Endodermal cell (in vitro differentiated cells): ENCODE results near the gene ALOX15B. TPM values are rescaled to one million over a fixed set of nuclear protein-coding genes. Genes with fewer than 3 reads are reported as not detected.

ENCODE experiments used
- DNase-seq: peaks from one replicate; pipeline ENCODE4 v3.0.0-alpha.2; 2017
- H3K27ac ChIP-seq: 2 replicates; pipeline ENCODE4 v1.5.1; 2013; ENCODE audit warnings: mild to moderate bottlenecking, low read depth, low read length, moderate library complexity
- H3K27me3 ChIP-seq: 2 replicates; pipeline ENCODE4 v1.6.1; 2013; ENCODE audit warnings: mild to moderate bottlenecking, low read length, moderate library complexity; ENCODE audit not compliant: insufficient read depth, control insufficient read depth, poor library complexity, severe bottlenecking
- H3K36me3 ChIP-seq: 2 replicates; pipeline ENCODE4 v1.7.0; 2013; ENCODE audit warnings: mild to moderate bottlenecking, low read length, moderate library complexity; ENCODE audit not compliant: control insufficient read depth, insufficient read depth
- H3K4me1 ChIP-seq: one replicate; pipeline ENCODE4 v1.7.0; 2013; ENCODE audit warnings: low read length; ENCODE audit not compliant: control insufficient read depth, insufficient read depth
- H3K4me3 ChIP-seq: 2 replicates; pipeline ENCODE4 v1.5.1; 2013; ENCODE audit warnings: mild to moderate bottlenecking, low read length, moderate library complexity
- H3K9ac ChIP-seq: 2 replicates; pipeline ENCODE4 v1.6.1; 2013; ENCODE audit warnings: mild to moderate bottlenecking, low read length, moderate library complexity; ENCODE audit not compliant: poor library complexity, severe bottlenecking; ENCODE audit errors: extremely low read depth
- H3K9me3 ChIP-seq: 2 replicates; pipeline ENCODE4 v1.6.1; 2013; ENCODE audit warnings: mild to moderate bottlenecking, low read length, moderate library complexity; ENCODE audit not compliant: control insufficient read depth
- H3K27ac Mint-ChIP-seq: 2 replicates; pipeline ENCODE4 v1.8.0; 2020; ENCODE audit warnings: mixed read lengths
- H3K27me3 Mint-ChIP-seq: 2 replicates; pipeline ENCODE4 v1.8.0; 2021; ENCODE audit warnings: mild to moderate bottlenecking, mixed read lengths; ENCODE audit not compliant: insufficient read depth
- H3K36me3 Mint-ChIP-seq: 2 replicates; pipeline ENCODE4 v1.8.0; 2020; ENCODE audit warnings: low read depth, mixed read lengths
- H3K4me1 Mint-ChIP-seq: 2 replicates; pipeline ENCODE4 v1.8.0; 2020; ENCODE audit warnings: mixed read lengths
- H3K4me3 Mint-ChIP-seq: 2 replicates; pipeline ENCODE4 v1.8.0; 2020; ENCODE audit warnings: mild to moderate bottlenecking, moderate library complexity, mixed read lengths
- H3K9me3 Mint-ChIP-seq: 2 replicates; pipeline ENCODE4 v1.8.0; 2020; ENCODE audit warnings: mild to moderate bottlenecking, mixed read lengths
- WGBS, 2 experiments: methylation state at CpG; one replicate each; pipeline versions ENCODE4 v1.1.5 to v1.1.7; 2013; ENCODE audit warnings: missing lambda C conversion rate in 2 of 2, mixed read lengths in 1 of 2; ENCODE audit not compliant: insufficient coverage in 1 of 2, insufficient read length in 1 of 2; 5-methylcytosine and 5-hydroxymethylcytosine counted together
- total RNA-seq, 2 donors: library from RNA; stranded (reverse); fragmentation: NEBNext Ultra II Directional in 1 of 2; extraction: Animal tissue kit (Norgen Biotek cat#: 25700) in 1 of 2; gene quantifications; 2 replicates in 1 of 2; 3 replicates in 1 of 2; pipeline ENCODE4 v1.2.1, GENCODE V29; 2021
- TF ChIP-seq, protein P1 (sequence below): fragments of 200-600 bp; sonication (generic); conservative IDR thresholded peaks from 2 replicates; pipeline ENCODE4 v1.5.0; 2021; ENCODE audit warnings: antibody characterized with exemption, mild to moderate bottlenecking

Gene ALOX15B
- total RNA-seq, 2 donors from 2014 or later = not detected

DNA sequence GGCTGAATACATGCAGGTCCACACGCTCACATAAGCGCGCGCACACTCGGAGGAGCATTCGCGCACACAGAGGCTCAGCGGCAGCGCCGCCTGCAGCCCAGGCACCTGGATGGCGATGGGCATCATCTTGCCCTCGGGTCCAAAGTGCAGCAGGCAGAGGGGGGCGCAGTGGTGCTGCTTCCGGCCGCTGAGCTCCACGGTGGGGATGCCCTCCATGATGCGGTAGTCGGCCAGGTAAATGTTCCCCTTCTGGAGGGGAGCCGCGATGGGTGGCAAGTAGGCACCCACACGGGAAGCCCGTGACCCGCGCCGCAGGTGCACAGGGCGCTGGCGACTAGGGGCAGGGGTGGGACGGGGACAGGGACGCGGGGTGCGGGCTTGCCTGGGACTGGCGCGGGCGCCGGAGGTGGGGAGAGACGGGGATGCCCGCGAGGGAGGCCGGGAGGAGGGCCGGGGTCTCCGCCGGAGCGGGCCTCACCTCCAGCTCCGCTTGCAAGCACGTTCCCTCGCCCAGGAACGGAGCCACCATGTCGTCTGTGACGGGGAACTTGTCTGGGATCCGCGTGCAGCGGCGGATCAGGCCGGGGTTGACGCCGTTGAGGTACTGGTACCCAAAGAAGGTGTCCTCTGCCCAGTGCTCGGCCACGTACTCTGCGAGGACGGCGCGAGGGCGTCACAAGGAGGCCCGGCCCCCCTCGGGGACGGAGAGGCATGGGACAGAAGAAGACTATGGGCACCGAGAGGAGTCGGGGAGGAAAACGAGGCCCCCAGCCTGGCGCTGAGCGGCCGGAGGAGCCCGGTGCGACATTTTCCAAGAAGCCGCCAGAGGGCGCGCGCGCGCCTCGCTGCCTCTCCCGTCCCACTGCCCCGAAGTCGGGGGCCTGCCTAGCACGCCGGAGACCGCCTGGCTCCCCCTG is 40.7 kb downstream of the ALOX15B start:
- Histone ChIP-seq H3K27me3 (peaks cover 82% of the 10 kb centered on the region), H3K9me3 (no peaks in the 10 kb centered on the region), H3K36me3 (no peaks in the 10 kb centered on the region), H3K9ac (no peak overlapping the region), H3K27ac (no peak overlapping the region), H3K4me3 (peak overlapping the region; percentile 80), H3K4me1 (no peaks in the 10 kb centered on the region)
- no peaks in the 10 kb centered on the region for H3K36me3 Mint-ChIP-seq
- H3K9me3 Mint-ChIP-seq = peaks cover 2% of the 10 kb centered on the region
- peaks cover 4% of the 10 kb centered on the region for H3K4me1 Mint-ChIP-seq
- peaks cover 90% of the 10 kb centered on the region for H3K27me3 Mint-ChIP-seq
- H3K27ac Mint-ChIP-seq = no peak overlapping the region
- H3K4me3 Mint-ChIP-seq = peak overlapping the region; percentile 67
- DNase-seq = peak; percentile 96
- TF ChIP-seq, protein P1, sequence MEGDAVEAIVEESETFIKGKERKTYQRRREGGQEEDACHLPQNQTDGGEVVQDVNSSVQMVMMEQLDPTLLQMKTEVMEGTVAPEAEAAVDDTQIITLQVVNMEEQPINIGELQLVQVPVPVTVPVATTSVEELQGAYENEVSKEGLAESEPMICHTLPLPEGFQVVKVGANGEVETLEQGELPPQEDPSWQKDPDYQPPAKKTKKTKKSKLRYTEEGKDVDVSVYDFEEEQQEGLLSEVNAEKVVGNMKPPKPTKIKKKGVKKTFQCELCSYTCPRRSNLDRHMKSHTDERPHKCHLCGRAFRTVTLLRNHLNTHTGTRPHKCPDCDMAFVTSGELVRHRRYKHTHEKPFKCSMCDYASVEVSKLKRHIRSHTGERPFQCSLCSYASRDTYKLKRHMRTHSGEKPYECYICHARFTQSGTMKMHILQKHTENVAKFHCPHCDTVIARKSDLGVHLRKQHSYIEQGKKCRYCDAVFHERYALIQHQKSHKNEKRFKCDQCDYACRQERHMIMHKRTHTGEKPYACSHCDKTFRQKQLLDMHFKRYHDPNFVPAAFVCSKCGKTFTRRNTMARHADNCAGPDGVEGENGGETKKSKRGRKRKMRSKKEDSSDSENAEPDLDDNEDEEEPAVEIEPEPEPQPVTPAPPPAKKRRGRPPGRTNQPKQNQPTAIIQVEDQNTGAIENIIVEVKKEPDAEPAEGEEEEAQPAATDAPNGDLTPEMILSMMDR = peak; percentile 98
- 2 to 3% methylated on average over 33 to 87 of the region's 87 CpGs for WGBS, 2 experiments

GRCh38 chr17:8080208-8080798 is 41.4 kb downstream of the ALOX15B start:
- Mint-ChIP-seq H3K27ac (no peak overlapping the region), H3K9me3 (peaks cover 2% of the 10 kb centered on the region), H3K4me1 (peaks cover 4% of the 10 kb centered on the region), H3K27me3 (peaks cover 90% of the 10 kb centered on the region), H3K4me3 (peak overlapping the region; percentile 67), H3K36me3 (no peaks in the 10 kb centered on the region)
- Histone ChIP-seq H3K9me3 (no peaks in the 10 kb centered on the region), H3K27me3 (peaks cover 78% of the 10 kb centered on the region), H3K36me3 (no peaks in the 10 kb centered on the region), H3K9ac (no peak overlapping the region), H3K27ac (no peak overlapping the region), H3K4me1 (no peaks in the 10 kb centered on the region), H3K4me3 (peak overlapping the region; percentile 80)
- WGBS, 2 experiments = 41 to 62% methylated on average over 12 to 25 of the region's 25 CpGs
- TF ChIP-seq, protein P1 = peak; percentile 43
- DNase-seq = no peak

DNA sequence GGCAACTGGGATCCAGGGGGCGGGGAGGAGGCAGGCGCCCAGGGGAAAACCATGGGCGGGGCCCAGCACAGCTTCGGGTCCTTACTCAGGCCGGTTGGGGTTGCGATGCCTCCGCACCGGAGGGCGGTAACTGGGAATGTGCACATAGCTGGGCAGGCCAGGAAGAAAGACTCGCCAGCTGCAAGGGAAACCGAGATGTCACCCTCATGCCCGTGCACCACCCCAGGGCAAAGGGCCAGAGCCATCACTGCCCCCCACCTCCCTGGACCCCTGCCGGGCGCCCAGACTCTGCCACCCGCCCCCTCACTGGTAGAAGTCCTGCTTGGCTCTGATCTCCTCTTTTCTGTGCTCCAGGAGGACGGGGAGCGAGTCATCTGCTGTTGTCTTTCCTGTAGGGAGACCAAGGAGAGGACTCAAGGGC is 42.0 kb downstream of the ALOX15B start:
- Mint-ChIP-seq H3K36me3 (no peaks in the 10 kb centered on the region), H3K27ac (no peak overlapping the region), H3K9me3 (peaks cover 2% of the 10 kb centered on the region), H3K27me3 (peaks cover 88% of the 10 kb centered on the region), H3K4me1 (peaks cover 4% of the 10 kb centered on the region), H3K4me3 (peak overlapping the region; percentile 67)
- H3K4me3 ChIP-seq = no peak overlapping the region
- peak; percentile 78 for DNase-seq
- no peaks in the 10 kb centered on the region for H3K36me3 ChIP-seq
- H3K9me3 ChIP-seq = no peaks in the 10 kb centered on the region
- no peak overlapping the region for H3K27ac ChIP-seq
- WGBS, 2 experiments = 72 to 77% methylated on average over 3 to 17 of the region's 17 CpGs
- no peaks in the 10 kb centered on the region for H3K4me1 ChIP-seq
- TF ChIP-seq, protein P1 = no peak
- no peak overlapping the region for H3K9ac ChIP-seq
- H3K27me3 ChIP-seq = peaks cover 73% of the 10 kb centered on the region
